Nephron progenitor cell (in vitro differentiated cells): ENCODE results near the gene ERICH3.

Experiments used
- DNase-seq: peaks from one replicate; pipeline ENCODE4 v3.0.0; 2021
- H3K27ac Mint-ChIP-seq: 2 replicates; pipeline ENCODE4 v1.8.0; 2021; ENCODE audit warnings: mild to moderate bottlenecking, moderate library complexity, mixed read lengths
- H3K27me3 Mint-ChIP-seq: 2 replicates; pipeline ENCODE4 v1.8.0; 2021; ENCODE audit warnings: mild to moderate bottlenecking, low read depth, mixed read lengths; ENCODE audit not compliant: poor library complexity
- H3K36me3 Mint-ChIP-seq: 2 replicates; pipeline ENCODE4 v1.8.0; 2021; ENCODE audit warnings: low read depth, mixed read lengths
- H3K4me1 Mint-ChIP-seq: 2 replicates; pipeline ENCODE4 v1.8.0; 2021; ENCODE audit warnings: mixed read lengths
- H3K4me3 Mint-ChIP-seq: 2 replicates; pipeline ENCODE4 v1.8.0; 2021; ENCODE audit warnings: mild to moderate bottlenecking, moderate library complexity, mixed read lengths
- H3K9me3 Mint-ChIP-seq: 2 replicates; pipeline ENCODE4 v1.8.0; 2021; ENCODE audit warnings: mild to moderate bottlenecking, moderate library complexity, mixed read lengths
- CTCF ChIP-seq: fragments of 200-600 bp; sonication (generic); IDR thresholded peaks from 2 replicates; pipeline ENCODE4 v1.5.0; 2021; ENCODE audit warnings: antibody characterized with exemption

The ERICH3 gene

GRCh38 chr1:74571493-74571800 is 102.1 kb downstream of the ERICH3 start:
- Mint-ChIP-seq H3K9me3 (no peaks in the 10 kb centered on the region), H3K27ac (no peak overlapping the region), H3K4me3 (no peak overlapping the region), H3K27me3 (no peaks in the 10 kb centered on the region), H3K4me1 (no peaks in the 10 kb centered on the region), H3K36me3 (no peaks in the 10 kb centered on the region)
- DNase-seq, result no peak
- no peak for TF ChIP-seq CTCF

- Mint-ChIP-seq H3K27me3 (no peaks in the 10 kb centered on the region), H3K36me3 (no peaks in the 10 kb centered on the region)
Observed at GRCh38 chr1:74570797-74571492, 102.6 kb downstream of the ERICH3 start.

GRCh38 chr1:74549932-74550331 is 123.7 kb downstream of the ERICH3 start:
- Mint-ChIP-seq H3K27me3 (no peaks in the 10 kb centered on the region), H3K4me3 (no peak overlapping the region), H3K27ac (no peak overlapping the region), H3K36me3 (no peaks in the 10 kb centered on the region), H3K4me1 (peaks cover 8% of the 10 kb centered on the region), H3K9me3 (peaks cover 4% of the 10 kb centered on the region)
- TF ChIP-seq CTCF, result no peak
- no peak for DNase-seq

More at GRCh38 chr1:74570797-74571492, 102.6 kb downstream of the ERICH3 start:
- no peaks in the 10 kb centered on the region for H3K9me3 Mint-ChIP-seq
- no peak for TF ChIP-seq CTCF
- no peak overlapping the region for H3K27ac Mint-ChIP-seq
- peak; percentile 40 for DNase-seq
- no peaks in the 10 kb centered on the region for H3K4me1 Mint-ChIP-seq
- no peak overlapping the region for H3K4me3 Mint-ChIP-seq

- H3K27me3 Mint-ChIP-seq, result no peaks in the 10 kb centered on the region
- H3K27ac Mint-ChIP-seq, result peak overlapping the region; percentile 17
- H3K4me1 Mint-ChIP-seq, result peaks cover 8% of the 10 kb centered on the region
- no peaks in the 10 kb centered on the region for H3K36me3 Mint-ChIP-seq
- H3K4me3 Mint-ChIP-seq, result no peak overlapping the region
- no peak for DNase-seq
- no peak for TF ChIP-seq CTCF
- H3K9me3 Mint-ChIP-seq, result peaks cover 4% of the 10 kb centered on the region
Observed at GRCh38 chr1:74548961-74549750, 124.4 kb downstream of the ERICH3 start.

- H3K9me3 Mint-ChIP-seq, result no peaks in the 10 kb centered on the region
- TF ChIP-seq CTCF, result no peak
- no peaks in the 10 kb centered on the region for H3K27me3 Mint-ChIP-seq
- peaks cover 8% of the 10 kb centered on the region for H3K4me1 Mint-ChIP-seq
- no peak overlapping the region for H3K4me3 Mint-ChIP-seq
- H3K27ac Mint-ChIP-seq, result no peak overlapping the region
- no peak for DNase-seq
- no peaks in the 10 kb centered on the region for H3K36me3 Mint-ChIP-seq
Observed at GRCh38 chr1:74545821-74546220, 127.8 kb downstream of the ERICH3 start.
